Upper lobe of left lung (tissue), 4 donors: ENCODE measurements around the gene FNBP1L.

Experiments
- CTCF ChIP-seq, 6 experiments: fragments of 450-650 bp in 4 of 6; fragments of 200-600 bp in 2 of 6; sonication (generic) in 2 of 6; IDR thresholded peaks; one replicate each; pipeline ENCODE4 v1.5.1; 2016 to 2019; ENCODE audit warnings: antibody characterized with exemption in 6 of 6
- EP300 ChIP-seq, 4 donors: sonication (generic); formaldehyde crosslinking; IDR thresholded peaks; one replicate each; pipeline ENCODE4 v1.5.1; 2017; ENCODE audit warnings: antibody characterized with exemption in 4 of 4, control low read depth in 2 of 4
- POLR2A ChIP-seq, 4 donors: fragments of 450-650 bp; IDR thresholded peaks; one replicate each; pipeline ENCODE4 v1.5.1; 2016 to 2017; ENCODE audit warnings: antibody characterized with exemption in 4 of 4, mild to moderate bottlenecking in 2 of 4

DNA sequence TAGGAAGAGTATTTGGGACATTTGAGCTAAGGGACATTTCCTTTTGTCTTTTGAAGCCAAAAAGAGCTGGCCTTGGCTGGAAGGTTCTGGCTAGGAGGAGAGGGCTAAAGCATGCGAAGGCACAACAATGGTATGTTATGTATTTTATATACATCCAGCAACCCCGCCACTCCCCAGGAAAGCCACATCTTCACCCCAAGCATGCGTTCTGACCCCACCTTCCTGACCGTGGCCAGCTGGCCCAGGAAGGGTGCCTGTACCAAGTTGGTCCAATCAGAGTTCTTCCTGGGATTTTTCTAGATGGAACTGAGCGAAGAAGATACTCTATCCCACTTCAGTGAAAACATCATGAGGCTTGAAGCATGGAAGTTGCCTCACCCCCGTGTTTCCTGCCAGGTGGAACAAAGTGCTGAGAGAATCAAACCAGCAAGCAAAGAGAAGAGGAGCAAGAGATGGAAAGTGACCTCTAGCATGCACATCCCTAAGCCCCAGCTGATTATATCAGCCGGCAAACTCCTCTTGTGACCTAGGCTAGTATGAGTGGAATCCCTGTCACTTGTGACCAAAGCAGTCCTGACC is 151.0 kb downstream of the FNBP1L start:
- no peak for TF ChIP-seq EP300 (IDR thresholded peaks at IDR 0.05)
- TF ChIP-seq CTCF (IDR thresholded peaks at IDR 0.05) = no peak
- no peak for TF ChIP-seq POLR2A (IDR thresholded peaks at IDR 0.05)
